Breast epithelium (tissue), 4 donors: ENCODE measurements around the gene OTOG. TPM values are rescaled to one million over a fixed set of nuclear protein-coding genes. Genes with fewer than 3 reads are reported as not detected.

Source experiments
- DNase-seq, 2 donors: peaks; one replicate each; pipeline ENCODE4 v3.0.0-alpha.2; 2019; ENCODE audit warnings: low spot score in 2 of 2
- H3K27ac ChIP-seq, 2 donors: fragments of 200-600 bp; sonication (generic) in 1 of 2; one replicate each; pipeline ENCODE4 v1.5.1; 2016 to 2019; ENCODE audit warnings: mild to moderate bottlenecking in 1 of 2
- H3K27me3 ChIP-seq, 2 donors: fragments of 200-600 bp; sonication (generic) in 1 of 2; one replicate each; pipeline versions ENCODE4 v1.5.1 to v1.6.0; 2017 to 2019; ENCODE audit warnings: control low read depth in 1 of 2, mild to moderate bottlenecking in 1 of 2
- H3K36me3 ChIP-seq: fragments of 200-600 bp; one replicate; pipeline ENCODE4 v1.5.1; 2019
- H3K4me1 ChIP-seq, 2 donors: fragments of 200-600 bp; sonication (generic); one replicate each; pipeline ENCODE4 v1.5.1; 2016 to 2019; ENCODE audit warnings: control low read depth in 1 of 2
- H3K4me3 ChIP-seq, 3 donors: fragments of 200-600 bp; sonication (generic); 1 replicate in 2 of 3; 2 replicates in 1 of 3; pipeline ENCODE4 v1.5.1; 2016 to 2019; ENCODE audit warnings: mild to moderate bottlenecking in 3 of 3, moderate library complexity in 2 of 3
- H3K9me3 ChIP-seq, 2 donors: fragments of 200-600 bp; sonication (generic) in 1 of 2; one replicate each; pipeline ENCODE4 v1.5.1; 2016 to 2019; ENCODE audit warnings: control low read depth in 1 of 2
- POLR2A ChIP-seq: fragments of 450-650 bp; IDR thresholded peaks from one replicate; pipeline ENCODE4 v1.6.1; 2016; ENCODE audit warnings: antibody characterized with exemption, mild to moderate bottlenecking, moderate library complexity
- POLR2AphosphoS5 ChIP-seq, 3 donors: sonication (generic); formaldehyde crosslinking; IDR thresholded peaks; one replicate each; pipeline ENCODE4 v1.6.1; 2017; ENCODE audit warnings: antibody characterized with exemption in 3 of 3
- intact Hi-C: fragments of 100-400 bp; cut with DNase I; formaldehyde crosslinking; loops from one replicate; pipeline ENCODE4 v1.15.1; 2023; ENCODE audit warnings: low total_unique reads
- total RNA-seq, 3 donors: library from RNA; depleted of rRNA; stranded (reverse); fragments of >200 nt; gene quantifications; one replicate each; pipeline ENCODE4 v1.1.0, GENCODE V29; 2016
- TF ChIP-seq, protein P1 (sequence below), 3 donors: fragments of 450-650 bp; IDR thresholded peaks; one replicate each; pipeline ENCODE4 v1.5.1; 2016 to 2017; ENCODE audit warnings: antibody characterized with exemption in 3 of 3, mild to moderate bottlenecking in 3 of 3, moderate library complexity in 3 of 3

OTOG gene
- total RNA-seq, 3 donors from 2014 or later, result not detected

DNA sequence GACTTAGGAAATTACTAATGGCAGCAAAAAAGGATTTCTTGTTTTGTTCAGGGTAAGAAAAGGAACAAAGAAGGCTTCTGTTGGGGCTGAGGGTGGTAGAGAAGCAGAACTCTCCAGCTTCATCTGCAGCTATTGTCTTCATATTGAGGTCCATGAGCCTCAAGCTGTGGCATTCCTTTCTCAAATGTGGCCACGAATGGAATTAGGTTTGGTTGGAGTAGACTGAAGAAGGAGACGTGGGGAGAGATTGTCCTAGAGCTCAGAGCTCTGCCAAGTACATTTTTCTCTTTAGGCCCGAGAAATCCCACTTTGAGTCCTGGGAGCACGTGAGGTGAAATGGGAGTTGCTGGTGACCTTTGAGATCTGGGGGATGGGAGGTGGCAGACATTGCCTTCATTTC, 146.5 kb downstream of the OTOG start:
- no peak overlapping the region for H3K27ac ChIP-seq
- H3K9me3 ChIP-seq, result no peaks in the 10 kb centered on the region
- intact Hi-C loops, result no loop called here
- no peak for DNase-seq
- H3K27me3 ChIP-seq, result peaks cover 4 to 39% of the 10 kb centered on the region in 2 donors
- no peak for TF ChIP-seq POLR2A
- no peak overlapping the region for H3K4me3 ChIP-seq
- H3K4me1 ChIP-seq, result no peaks in the 10 kb centered on the region
- H3K36me3 ChIP-seq, result no peaks in the 10 kb centered on the region

DNA sequence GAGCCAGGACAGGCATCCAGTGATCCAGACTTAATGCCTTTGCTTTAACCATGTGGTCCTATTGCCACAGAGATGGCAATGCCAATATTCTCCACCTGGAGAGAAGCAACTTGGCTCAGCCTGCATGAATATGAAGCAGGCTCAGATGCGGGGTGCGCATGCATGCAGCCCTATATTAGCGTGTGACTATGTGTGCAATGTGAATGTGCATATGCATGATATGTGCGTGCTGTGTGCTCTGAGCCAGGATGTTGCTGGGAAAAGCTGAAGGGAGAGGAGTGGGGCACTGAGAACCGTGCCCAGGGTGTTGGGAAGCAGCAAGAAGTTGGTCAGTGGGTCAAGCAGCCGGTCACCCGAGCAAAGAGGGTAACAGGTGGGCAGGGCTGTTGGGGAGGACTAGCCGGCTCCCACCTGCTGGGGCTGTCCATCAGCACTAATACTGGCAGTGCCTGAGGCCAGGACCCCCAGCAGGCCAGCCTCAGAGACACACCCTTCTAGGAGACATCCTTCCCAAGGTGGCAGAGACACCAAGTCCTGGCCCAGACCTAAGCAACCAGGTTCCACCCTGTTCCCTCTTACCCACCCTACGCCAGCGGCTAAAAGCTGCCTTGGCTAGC, 147.5 kb downstream of the OTOG start:
- no peak for DNase-seq
- Histone ChIP-seq H3K4me1 (no peaks in the 10 kb centered on the region), H3K36me3 (no peaks in the 10 kb centered on the region), H3K4me3 (no peak overlapping the region), H3K9me3 (no peaks in the 10 kb centered on the region), H3K27ac (no peak overlapping the region), H3K27me3 (peaks cover 4 to 39% of the 10 kb centered on the region in 2 donors)
- TF ChIP-seq, protein P1, sequence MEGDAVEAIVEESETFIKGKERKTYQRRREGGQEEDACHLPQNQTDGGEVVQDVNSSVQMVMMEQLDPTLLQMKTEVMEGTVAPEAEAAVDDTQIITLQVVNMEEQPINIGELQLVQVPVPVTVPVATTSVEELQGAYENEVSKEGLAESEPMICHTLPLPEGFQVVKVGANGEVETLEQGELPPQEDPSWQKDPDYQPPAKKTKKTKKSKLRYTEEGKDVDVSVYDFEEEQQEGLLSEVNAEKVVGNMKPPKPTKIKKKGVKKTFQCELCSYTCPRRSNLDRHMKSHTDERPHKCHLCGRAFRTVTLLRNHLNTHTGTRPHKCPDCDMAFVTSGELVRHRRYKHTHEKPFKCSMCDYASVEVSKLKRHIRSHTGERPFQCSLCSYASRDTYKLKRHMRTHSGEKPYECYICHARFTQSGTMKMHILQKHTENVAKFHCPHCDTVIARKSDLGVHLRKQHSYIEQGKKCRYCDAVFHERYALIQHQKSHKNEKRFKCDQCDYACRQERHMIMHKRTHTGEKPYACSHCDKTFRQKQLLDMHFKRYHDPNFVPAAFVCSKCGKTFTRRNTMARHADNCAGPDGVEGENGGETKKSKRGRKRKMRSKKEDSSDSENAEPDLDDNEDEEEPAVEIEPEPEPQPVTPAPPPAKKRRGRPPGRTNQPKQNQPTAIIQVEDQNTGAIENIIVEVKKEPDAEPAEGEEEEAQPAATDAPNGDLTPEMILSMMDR (IDR thresholded peaks at IDR 0.05), result no peak
- TF ChIP-seq POLR2A (no peak), POLR2AphosphoS5 (IDR thresholded peaks at IDR 0.05) (no peak)
- intact Hi-C loops, result no loop called here

DNA sequence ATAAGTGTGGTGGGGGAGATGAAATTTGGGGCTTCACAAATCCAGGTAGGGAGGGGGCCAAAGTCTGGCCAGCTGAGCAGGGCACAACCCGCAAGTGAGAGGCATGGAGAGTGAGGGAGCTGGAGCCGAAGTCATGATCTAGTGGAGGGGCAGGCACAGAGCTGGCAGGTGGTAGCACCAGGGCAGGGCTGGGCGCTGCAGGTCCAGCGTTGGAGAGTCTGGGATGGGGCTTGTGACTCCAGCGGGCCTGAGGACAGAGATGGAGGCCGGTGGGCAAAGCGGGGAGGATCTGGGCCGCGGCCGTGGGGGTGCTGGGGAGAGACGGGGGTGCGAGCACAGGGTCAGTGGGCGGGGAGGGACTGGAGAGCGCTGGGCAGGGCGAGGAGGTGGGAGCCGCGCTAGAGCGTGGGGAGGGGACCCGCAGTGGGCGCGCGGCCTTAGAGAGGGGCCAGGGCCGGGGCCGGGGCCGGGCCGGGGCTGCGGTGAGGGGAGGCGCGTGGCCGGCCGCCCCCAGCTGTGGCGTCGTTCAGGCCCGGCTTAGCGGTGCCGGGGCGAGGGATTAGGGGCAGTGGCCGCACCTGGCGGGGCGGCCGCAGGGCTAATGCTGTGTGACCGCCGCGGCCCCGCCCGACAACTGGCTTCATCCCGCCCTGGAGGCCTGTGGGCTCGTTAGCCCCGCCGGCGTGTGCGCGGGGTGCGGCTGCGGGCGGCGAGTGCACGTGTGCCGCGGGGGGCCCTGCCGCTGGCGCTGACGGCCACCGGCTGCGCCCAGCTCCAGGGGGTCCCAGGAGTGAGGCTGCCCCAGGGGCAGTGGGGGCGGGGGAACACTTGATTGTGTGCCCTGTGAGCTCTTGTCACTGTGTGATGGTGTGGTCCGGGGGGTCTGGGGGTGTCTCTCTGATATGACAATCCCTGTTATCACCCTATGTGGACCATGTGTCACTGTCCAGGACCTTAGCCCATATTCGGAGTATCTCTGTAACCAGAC, 148.7 kb downstream of the OTOG start:
- peaks cover 4 to 39% of the 10 kb centered on the region in 2 donors for H3K27me3 ChIP-seq

DNA sequence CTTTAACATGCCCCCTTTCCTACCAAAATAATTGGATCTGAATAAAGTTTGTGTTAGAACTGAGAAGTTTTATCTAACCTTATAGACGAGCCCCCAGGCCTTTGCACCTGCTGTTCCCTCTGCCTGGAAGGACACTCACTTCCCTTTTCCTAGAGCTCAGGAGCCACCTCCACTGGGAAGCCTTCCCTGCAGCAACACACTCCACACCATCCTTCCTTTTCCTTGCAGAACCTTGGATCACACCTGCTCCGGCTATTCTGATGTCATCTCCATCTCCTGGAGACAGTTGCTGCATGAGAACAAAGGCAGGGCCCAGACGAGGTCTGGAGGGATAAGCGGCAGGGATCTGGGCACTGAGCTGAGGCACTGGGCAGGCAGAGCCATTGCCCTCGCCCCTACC, 149.7 kb downstream of the OTOG start:
- Histone ChIP-seq H3K9me3 (no peaks in the 10 kb centered on the region), H3K27me3 (peaks cover 4 to 39% of the 10 kb centered on the region in 2 donors), H3K4me1 (no peaks in the 10 kb centered on the region), H3K36me3 (no peaks in the 10 kb centered on the region), H3K4me3 (no peak overlapping the region), H3K27ac (no peak overlapping the region)
- intact Hi-C loops, result no loop called here
- TF ChIP-seq POLR2AphosphoS5 (IDR thresholded peaks at IDR 0.05) (no peak), POLR2A (no peak)
- TF ChIP-seq, protein P1 (IDR thresholded peaks at IDR 0.05), result no peak
- no peak for DNase-seq

More for the DNA sequence above, 148.7 kb downstream of the OTOG start:
- Histone ChIP-seq H3K27ac (no peak overlapping the region), H3K4me3 (no peak overlapping the region), H3K4me1 (no peaks in the 10 kb centered on the region), H3K9me3 (no peaks in the 10 kb centered on the region), H3K36me3 (no peaks in the 10 kb centered on the region)
- intact Hi-C loops, result no loop called here
- TF ChIP-seq POLR2AphosphoS5 (IDR thresholded peaks at IDR 0.05), result no peak
- TF ChIP-seq, protein P1 (IDR thresholded peaks at IDR 0.05), result no peak
- no peak for TF ChIP-seq POLR2A
- no peak for DNase-seq

Other genes starting within 250 kb of the OTOG start
- gene NCR3LG1, start 195.5 kb upstream of the OTOG start, total RNA-seq, result 1 to 10 TPM; 2.9 to 5.0 (median 4.3) TPM
- gene KCNJ11, start 158.6 kb upstream of the OTOG start, total RNA-seq, result 1 to 10 TPM in 2 of 3 donors, under 1 TPM in 1; 0.80 to 5.0 (median 4.9) TPM
- 10 to 100 TPM in 2 of 3 donors, 1 to 10 TPM in 1; 3.8 to 10.8 (median 10.5) TPM for gene ABCC8, start 70.4 kb upstream of the OTOG start, total RNA-seq
- gene USH1C, start 2.8 kb upstream of the OTOG start, total RNA-seq, result under 1 TPM in 1 of 3 donors, not detected in 2; 0.66 TPM
- not detected for gene MYOD1, start 172.3 kb downstream of the OTOG start, total RNA-seq
- gene KCNC1, start 187.5 kb downstream of the OTOG start, total RNA-seq, result under 1 TPM in 1 of 3 donors, not detected in 2; 0.15 TPM